Activated naive CD4-positive, alpha-beta T cell treated with anti-CD3 and anti-CD28 coated beads, Interleukin-2, amount 50 U/mL, for 24 hours (primary cell): ENCODE data around the gene TMEM119.
A peak's percentile ranks its signal among the peaks of the same experiment; 100 is the strongest.
"Not testable (repeated sequence)": the region's sequence is repeated elsewhere in the genome, so short reads cannot be mapped to it uniquely, and the experiment has no call there.

Experiments used
- H3K27ac Mint-ChIP-seq: one replicate; pipeline ENCODE4 v1.8.0; 2021; ENCODE audit warnings: mild to moderate bottlenecking, mixed read lengths
- H3K27me3 Mint-ChIP-seq: one replicate; pipeline ENCODE4 v1.8.0; 2021; ENCODE audit warnings: mixed read lengths
- H3K36me3 Mint-ChIP-seq: one replicate; pipeline ENCODE4 v1.8.0; 2021; ENCODE audit warnings: mixed read lengths
- H3K4me1 Mint-ChIP-seq: one replicate; pipeline ENCODE4 v1.8.0; 2021; ENCODE audit warnings: mixed read lengths
- H3K4me3 Mint-ChIP-seq: one replicate; pipeline ENCODE4 v1.8.0; 2021; ENCODE audit warnings: mild to moderate bottlenecking, mixed read lengths
- H3K9me3 Mint-ChIP-seq: one replicate; pipeline ENCODE4 v1.8.0; 2021; ENCODE audit warnings: mixed read lengths

The TMEM119 gene

GRCh38 chr12:108560752-108561719, 36.8 kb downstream of the TMEM119 start, which contains the start of gene SART3:
Gene SART3, minus strand, starts transcription at chr12:108561173. Its CDS starts 19 bp downstream, at chr12:108561154.
- H3K27ac Mint-ChIP-seq, result peak within 1 kb of the TSS; percentile 99
- H3K4me3 Mint-ChIP-seq, result peak within 1 kb of the TSS; percentile 98
- no peaks in the 10 kb centered on the region for H3K9me3 Mint-ChIP-seq
- H3K27me3 Mint-ChIP-seq, result no peaks in the 10 kb centered on the region
- H3K36me3 Mint-ChIP-seq, result peaks cover 9% of the 10 kb centered on the region
- peaks cover 59% of the 10 kb centered on the region for H3K4me1 Mint-ChIP-seq

DNA sequence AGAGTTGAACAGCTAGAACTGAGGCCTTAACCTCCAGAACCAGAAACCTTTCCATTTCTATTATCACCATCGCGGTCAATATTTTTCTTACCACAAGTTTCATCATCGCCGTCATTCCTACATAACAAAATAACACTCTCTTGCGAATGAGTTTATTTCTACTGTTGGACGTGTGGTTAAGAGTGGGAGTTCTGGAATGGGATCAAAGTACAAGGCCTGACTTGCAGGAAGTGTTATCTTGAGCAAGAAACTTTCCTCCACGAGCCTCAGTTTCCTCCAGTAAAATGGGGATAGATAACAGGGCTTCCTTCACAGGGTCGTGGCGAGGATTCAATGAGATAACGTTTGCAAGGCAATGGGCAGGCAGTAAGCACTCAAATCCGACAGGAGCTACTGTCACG, 37.6 kb downstream of the TMEM119 start:
- Mint-ChIP-seq H3K4me1 (peaks cover 59% of the 10 kb centered on the region), H3K4me3 (peak overlapping the region; percentile 98), H3K27me3 (no peaks in the 10 kb centered on the region), H3K36me3 (peaks cover 5% of the 10 kb centered on the region), H3K27ac (peak overlapping the region; percentile 99), H3K9me3 (no peaks in the 10 kb centered on the region)

DNA sequence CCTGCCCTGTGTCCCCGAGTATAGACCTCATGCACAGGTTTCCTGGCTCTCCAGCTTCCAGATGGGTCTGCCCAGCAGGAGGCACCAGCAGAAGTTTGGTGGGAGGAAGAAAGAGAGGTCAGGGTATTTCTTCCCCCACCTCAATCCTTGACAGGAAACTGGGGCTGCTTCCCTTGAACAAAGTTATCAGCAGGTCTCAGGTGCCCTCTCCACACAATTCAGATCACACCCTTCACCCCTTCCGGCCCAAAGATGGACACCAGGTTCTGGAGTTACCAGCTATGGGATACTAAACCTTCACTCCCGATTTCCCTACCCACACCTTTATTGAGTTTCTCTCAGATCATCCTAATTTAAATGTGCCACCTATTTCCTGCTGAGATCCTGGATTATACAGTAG, 38.1 kb downstream of the TMEM119 start:
- peaks cover 5% of the 10 kb centered on the region for H3K36me3 Mint-ChIP-seq
- peak overlapping the region; percentile 98 for H3K4me3 Mint-ChIP-seq

GRCh38 chr12:108559007-108559655, 38.8 kb downstream of the TMEM119 start:
- Mint-ChIP-seq H3K27ac (peak overlapping the region; percentile 55), H3K27me3 (no peaks in the 10 kb centered on the region), H3K4me1 (peaks cover 61% of the 10 kb centered on the region), H3K9me3 (no peaks in the 10 kb centered on the region), H3K4me3 (peak overlapping the region; percentile 98), H3K36me3 (peaks cover 5% of the 10 kb centered on the region)

More for the DNA sequence above, 38.1 kb downstream of the TMEM119 start:
- Mint-ChIP-seq H3K27me3 (no peaks in the 10 kb centered on the region), H3K9me3 (no peaks in the 10 kb centered on the region), H3K4me1 (peaks cover 62% of the 10 kb centered on the region), H3K27ac (peak overlapping the region; percentile 99)

- not testable (repeated sequence) for H3K9me3 Mint-ChIP-seq, H3K36me3 Mint-ChIP-seq, H3K27me3 Mint-ChIP-seq, H3K27ac Mint-ChIP-seq
- H3K4me3 Mint-ChIP-seq, result peak overlapping the region; percentile 33
- H3K4me1 Mint-ChIP-seq, result peaks cover 90% of the 10 kb centered on the region
These were observed 42.5 kb downstream of the TMEM119 start for GRCh38 chr12:108555383-108555782.

- Mint-ChIP-seq H3K4me3 (peak overlapping the region; percentile 23), H3K9me3 (no peaks in the 10 kb centered on the region), H3K36me3 (peaks cover 4% of the 10 kb centered on the region), H3K4me1 (peaks cover 85% of the 10 kb centered on the region), H3K27ac (no peak overlapping the region), H3K27me3 (no peaks in the 10 kb centered on the region)
These were observed 44.1 kb downstream of the TMEM119 start for GRCh38 chr12:108553799-108554198.

GRCh38 chr12:108551535-108551934, 46.3 kb downstream of the TMEM119 start:
- Mint-ChIP-seq H3K36me3 (peaks cover 9% of the 10 kb centered on the region), H3K27ac (peak overlapping the region; percentile 77), H3K9me3 (no peaks in the 10 kb centered on the region), H3K4me1 (peaks cover 66% of the 10 kb centered on the region), H3K4me3 (peak overlapping the region; percentile 79), H3K27me3 (no peaks in the 10 kb centered on the region)

- Mint-ChIP-seq H3K27me3 (no peaks in the 10 kb centered on the region), H3K27ac (peak overlapping the region; percentile 12), H3K4me3 (no peak overlapping the region), H3K9me3 (no peaks in the 10 kb centered on the region), H3K36me3 (peaks cover 12% of the 10 kb centered on the region), H3K4me1 (peaks cover 45% of the 10 kb centered on the region)
These were observed 48.8 kb downstream of the TMEM119 start for GRCh38 chr12:108548954-108549521.

- Mint-ChIP-seq H3K27me3 (no peaks in the 10 kb centered on the region), H3K27ac (no peak overlapping the region), H3K4me1 (peaks cover 34% of the 10 kb centered on the region), H3K36me3 (peaks cover 13% of the 10 kb centered on the region), H3K4me3 (no peak overlapping the region), H3K9me3 (no peaks in the 10 kb centered on the region)
These were observed 50.2 kb downstream of the TMEM119 start for GRCh38 chr12:108547686-108548085.

DNA sequence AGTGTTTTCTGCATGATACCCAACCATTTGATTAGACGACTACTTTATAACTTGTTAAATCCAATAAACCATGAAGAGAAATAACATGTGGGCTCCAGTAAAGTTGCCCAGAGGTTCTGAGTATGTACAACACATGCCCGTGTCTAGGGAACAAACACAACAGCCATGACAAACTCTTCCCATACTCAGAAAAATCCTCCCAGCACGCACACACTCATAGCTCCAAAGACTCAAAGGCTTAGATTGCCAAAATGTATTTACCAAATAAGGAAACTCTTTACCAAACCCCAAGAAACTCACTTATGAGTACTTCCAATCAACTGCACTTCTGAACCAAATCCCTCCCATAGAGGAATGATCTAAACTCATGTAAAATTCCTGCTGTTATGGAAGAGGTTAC, 54.2 kb downstream of the TMEM119 start:
- Mint-ChIP-seq H3K9me3 (no peaks in the 10 kb centered on the region), H3K27ac (no peak overlapping the region), H3K4me1 (peaks cover 26% of the 10 kb centered on the region), H3K36me3 (peaks cover 9% of the 10 kb centered on the region), H3K4me3 (no peak overlapping the region), H3K27me3 (no peaks in the 10 kb centered on the region)

GRCh38 chr12:108542320-108542719, 55.6 kb downstream of the TMEM119 start:
- no peaks in the 10 kb centered on the region for H3K27me3 Mint-ChIP-seq
- no peak overlapping the region for H3K4me3 Mint-ChIP-seq
- H3K36me3 Mint-ChIP-seq, result peaks cover 8% of the 10 kb centered on the region
- H3K9me3 Mint-ChIP-seq, result no peaks in the 10 kb centered on the region
- peaks cover 31% of the 10 kb centered on the region for H3K4me1 Mint-ChIP-seq
- no peak overlapping the region for H3K27ac Mint-ChIP-seq
